GM23248 (cell line): ENCODE measurements around the gene NTN3. TPM values are rescaled to one million over a fixed set of nuclear protein-coding genes. Genes with fewer than 3 reads are reported as not detected.

Experiments
- DNase-seq: peaks from one replicate; pipeline ENCODE4 v3.0.0-alpha.2; 2015
- H2AFZ ChIP-seq: fragments of 200-600 bp; sonication (generic); 2 replicates; pipeline ENCODE4 v1.6.1; 2016; ENCODE audit warnings: antibody characterized with exemption
- H3F3A ChIP-seq: fragments of 200-600 bp; sonication (generic); 2 replicates; pipeline ENCODE4 v1.6.1; 2016; ENCODE audit warnings: mild to moderate bottlenecking, antibody characterized with exemption, mixed run types; ENCODE audit not compliant: insufficient read depth
- H3K27ac ChIP-seq: fragments of 200-600 bp; sonication (generic); 2 replicates; pipeline ENCODE4 v1.5.1; 2016; ENCODE audit warnings: mild to moderate bottlenecking
- H3K27me3 ChIP-seq: fragments of 200-600 bp; sonication (generic); replicated peaks from 2 replicates; pipeline ENCODE4 v1.6.1; 2016; ENCODE audit warnings: mild to moderate bottlenecking; ENCODE audit not compliant: insufficient read depth
- H3K36me3 ChIP-seq: fragments of 200-600 bp; sonication (generic); 2 replicates; pipeline ENCODE4 v1.6.1; 2016; ENCODE audit warnings: low read depth, mild to moderate bottlenecking
- H3K4me1 ChIP-seq: fragments of 200-600 bp; sonication (generic); 2 replicates; pipeline ENCODE4 v1.6.1; 2016; ENCODE audit warnings: mild to moderate bottlenecking; ENCODE audit not compliant: insufficient read depth
- H3K4me2 ChIP-seq: fragments of 200-600 bp; sonication (generic); one replicate; pipeline ENCODE4 v1.6.1; 2016; ENCODE audit warnings: mild to moderate bottlenecking; ENCODE audit not compliant: unreplicated experiment
- H3K4me3 ChIP-seq: fragments of 200-600 bp; sonication (generic); 2 replicates; pipeline ENCODE4 v1.5.1; 2016; ENCODE audit warnings: mild to moderate bottlenecking
- H3K79me2 ChIP-seq: fragments of 200-600 bp; sonication (generic); 2 replicates; pipeline ENCODE4 v1.6.1; 2016; ENCODE audit warnings: mild to moderate bottlenecking; ENCODE audit not compliant: insufficient read depth
- H3K9ac ChIP-seq: fragments of 200-600 bp; sonication (generic); 2 replicates; pipeline ENCODE4 v1.6.1; 2016; ENCODE audit warnings: mild to moderate bottlenecking
- H3K9me2 ChIP-seq: fragments of 200-600 bp; sonication (generic); 2 replicates; pipeline ENCODE4 v1.6.1; 2016; ENCODE audit warnings: mixed run types, mild to moderate bottlenecking, moderate library complexity; ENCODE audit not compliant: insufficient read depth
- H3K9me3 ChIP-seq: fragments of 200-600 bp; sonication (generic); one replicate; pipeline ENCODE4 v1.6.1; 2017; ENCODE audit warnings: low read depth
- H4K20me1 ChIP-seq: fragments of 200-600 bp; sonication (generic); 2 replicates; pipeline ENCODE4 v1.6.0; 2016; ENCODE audit not compliant: insufficient read depth
- EZH2 ChIP-seq: fragments of 200-600 bp; sonication (generic); IDR thresholded peaks from 2 replicates; pipeline ENCODE4 v1.6.1; 2018; ENCODE audit warnings: antibody characterized with exemption, mild to moderate bottlenecking; ENCODE audit not compliant: insufficient read depth, poor library complexity, severe bottlenecking
- EZH2phosphoT487 ChIP-seq: fragments of 200-600 bp; sonication (generic); IDR thresholded peaks from 2 replicates; pipeline ENCODE4 v1.6.1; 2018; ENCODE audit warnings: antibody characterized with exemption, moderate library complexity, mild to moderate bottlenecking, low read depth; ENCODE audit not compliant: insufficient read depth
- WGBS, 2 experiments: methylation state at CpG; one replicate each; pipeline ENCODE4 v1.1.6; 2015 to 2017; ENCODE audit warnings: low lambda C conversion rate in 2 of 2, low coverage in 1 of 2; ENCODE audit errors: missing lambda C conversion rate in 2 of 2; 5-methylcytosine and 5-hydroxymethylcytosine counted together
- in situ Hi-C: fragments of 300-500 bp; cut with MboI; formaldehyde crosslinking; loops from 2 replicates; pipeline ENCODE4 v1.15.0; 2020
- polyA plus RNA-seq: library from polyadenylated mRNA; unstranded; fragments of >200 nt; fragmentation: Nextera tagmentation; extraction: Ambion mirVana; gene quantifications from 2 replicates; pipeline ENCODE4 v1.2.1, GENCODE V29; 2016
- total RNA-seq: library from RNA; depleted of rRNA; stranded (reverse); fragments of >200 nt; shearing (Covaris generic); gene quantifications from 2 replicates; pipeline ENCODE4 v1.2.3, GENCODE V29; 2014

NTN3 gene
- total and polyA plus RNA-seq, 2 experiments from 2014 or later, result not detected

GRCh38 chr16:2513405-2514332 is 42.6 kb downstream of the NTN3 start, which contains the start of gene ATP6V0C:
Gene ATP6V0C (plus strand): TSS chr16:2513952. CDS start chr16:2514104, 152 bp downstream.
- WGBS, 2 experiments, result 3 to 6% methylated on average over 45 to 92 of the region's 122 CpGs
- peak within 1 kb of the TSS; percentile 98 for H3K9ac ChIP-seq
- no peaks in the 10 kb centered on the region for H3K9me2 ChIP-seq
- peak; percentile 94 for DNase-seq
- peak within 1 kb of the TSS; percentile 47; the same call in 1 of the 2 replicates for H2AFZ ChIP-seq
- H3K4me2 ChIP-seq, result peak within 1 kb of the TSS; percentile 88
- H3K27ac ChIP-seq, result peak within 1 kb of the TSS; percentile 85
- H3K9me3 ChIP-seq, result no peaks in the 10 kb centered on the region
- peaks cover 6% of the 10 kb centered on the region; the same call in 1 of the 2 replicates for H4K20me1 ChIP-seq
- TF ChIP-seq EZH2phosphoT487 (no peak), EZH2 (no peak)
- peak within 1 kb of the TSS; percentile 76 for H3K4me3 ChIP-seq
- no peaks in the 10 kb centered on the region for H3K27me3 ChIP-seq
- peaks cover 12% of the 10 kb centered on the region; the same call in 1 of the 2 replicates for H3F3A ChIP-seq
- in situ Hi-C loops, result no loop called here
- H3K79me2 ChIP-seq, result peaks cover 44% of the 10 kb centered on the region
- H3K4me1 ChIP-seq, result peaks cover 17% of the 10 kb centered on the region
- no peaks in the 10 kb centered on the region for H3K36me3 ChIP-seq

- no peaks in the 10 kb centered on the region for H3K27me3 ChIP-seq
- WGBS, 2 experiments, result 0 to 3% methylated on average over 30 to 49 of the region's 63 CpGs
- H2AFZ ChIP-seq, result no peak overlapping the region
- peak overlapping the region; percentile 98 for H3K9ac ChIP-seq
- no peaks in the 10 kb centered on the region for H3K9me2 ChIP-seq
- H3K4me1 ChIP-seq, result peaks cover 24% of the 10 kb centered on the region
- H3K79me2 ChIP-seq, result peaks cover 53% of the 10 kb centered on the region
- no peak for TF ChIP-seq EZH2
- no peak for TF ChIP-seq EZH2phosphoT487
- H3K4me2 ChIP-seq, result peak overlapping the region; percentile 88
- H3K27ac ChIP-seq, result peak overlapping the region; percentile 85
- peaks cover 6% of the 10 kb centered on the region; the same call in 1 of the 2 replicates for H4K20me1 ChIP-seq
- no peaks in the 10 kb centered on the region for H3K36me3 ChIP-seq
- in situ Hi-C loops, result no loop called here
- H3F3A ChIP-seq, result peaks cover 12% of the 10 kb centered on the region; the same call in 1 of the 2 replicates
- no peaks in the 10 kb centered on the region for H3K9me3 ChIP-seq
- DNase-seq, result peak; percentile 60
- peak overlapping the region; percentile 76 for H3K4me3 ChIP-seq
Measured at GRCh38 chr16:2514333-2515179, 43.5 kb downstream of the NTN3 start.

GRCh38 chr16:2515180-2515851 is 44.2 kb downstream of the NTN3 start:
- Histone ChIP-seq H3K9me2 (no peaks in the 10 kb centered on the region), H3K36me3 (no peaks in the 10 kb centered on the region), H3K27me3 (no peaks in the 10 kb centered on the region), H3K27ac (peak overlapping the region; percentile 85), H4K20me1 (peaks cover 6% of the 10 kb centered on the region; the same call in 1 of the 2 replicates), H3F3A (peaks cover 12% of the 10 kb centered on the region; the same call in 1 of the 2 replicates), H3K79me2 (peaks cover 54% of the 10 kb centered on the region), H3K4me1 (peaks cover 28% of the 10 kb centered on the region), H3K4me3 (peak overlapping the region; percentile 76), H2AFZ (no peak overlapping the region), H3K4me2 (peak overlapping the region; percentile 88), H3K9ac (peak overlapping the region; percentile 98), H3K9me3 (no peaks in the 10 kb centered on the region)
- TF ChIP-seq EZH2phosphoT487, result no peak
- no peak for TF ChIP-seq EZH2
- WGBS, 2 experiments, result 19 to 20% methylated on average over 14 of the region's 14 CpGs
- peak; percentile 72 for DNase-seq
- in situ Hi-C loops, result no loop called here
